Measurements from ENCODE around the gene KRT4. TPM values are rescaled to one million over a fixed set of nuclear protein-coding genes. Genes with fewer than 3 reads are reported as not detected.

Gene KRT4
- not detected in 2 replicates for total RNA-seq

GRCh38 chr12:52813885-52814709 lies at the start of gene KRT4:
Gene KRT4 (minus strand): TSS chr12:52814116. CDS start chr12:52814058, 58 bp downstream.

GRCh38 chr12:52848661-52849255 lies 34.8 kb upstream of the KRT4 start, which contains the start of gene KRT78:
Gene KRT78 (minus strand): TSS chr12:52848994. CDS start chr12:52848930, 64 bp downstream.

DNA sequence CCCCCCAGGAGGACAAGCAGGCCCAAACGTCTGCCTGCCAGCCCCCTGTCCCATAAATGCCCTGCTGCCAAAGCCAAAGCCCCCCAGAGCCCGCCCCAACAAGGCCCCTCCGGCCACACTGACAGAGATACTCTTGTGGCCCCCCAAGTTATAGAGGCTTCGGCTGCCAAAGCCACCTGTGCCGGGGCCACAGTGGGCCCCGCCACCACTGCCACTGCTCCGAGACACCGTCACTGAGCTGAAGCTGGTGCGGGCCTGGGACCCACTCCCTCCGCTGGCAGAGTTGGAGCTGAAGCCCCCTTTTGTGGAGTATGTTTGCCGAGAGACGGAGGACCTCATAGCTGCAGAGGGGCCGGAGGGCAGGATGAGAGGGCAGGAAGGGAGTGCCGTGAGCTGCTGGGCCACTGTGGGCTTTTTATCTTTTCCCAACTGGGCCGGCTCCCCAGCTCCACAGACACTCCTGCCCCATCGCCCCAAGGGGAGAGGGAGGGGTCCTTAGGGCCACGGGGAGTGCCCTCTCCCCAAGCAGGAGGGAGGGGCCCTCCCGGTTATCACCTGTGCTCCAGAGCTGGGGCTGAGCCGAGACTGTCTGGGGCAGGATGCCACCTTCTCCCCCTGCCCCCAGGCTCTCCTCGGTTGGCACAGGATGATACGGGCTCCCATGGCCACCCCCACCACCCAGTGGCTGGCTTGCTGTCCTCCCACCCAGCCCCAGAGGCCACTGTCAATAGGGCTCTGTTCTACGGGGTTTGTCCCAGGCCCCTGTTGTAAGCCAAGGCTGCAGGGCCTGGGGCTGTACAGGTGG lies 20.2 kb upstream of the KRT4 start, which contains the start of gene KRT79:
TSS of gene KRT79 (minus strand) at position 390 of the 805 bp plus-strand sequence. CDS start at position 339, 51 bp downstream.

GRCh38 chr12:52795694-52796428 lies 18.1 kb downstream of the KRT4 start, which contains the start of gene KRT3:
Gene KRT3 (minus strand): TSS chr12:52796117. CDS start chr12:52796042, 75 bp downstream.

GRCh38 chr12:52776913-52777395 lies 37.0 kb downstream of the KRT4 start, which contains the start of gene KRT76:
Gene KRT76 (minus strand): TSS chr12:52777345. CDS start chr12:52777291, 54 bp downstream.

Other genes with a start within 250 kb of the KRT4 start
- gene KRT74, start 240.3 kb downstream of the KRT4 start, total RNA-seq, result not detected in 2 replicates
- gene KRT72, start 212.7 kb downstream of the KRT4 start, total RNA-seq, result not detected in 2 replicates
- gene KRT73, start 195.6 kb downstream of the KRT4 start, total RNA-seq, result not detected in 2 replicates
- not detected in 2 replicates for gene KRT2, start 161.9 kb downstream of the KRT4 start, total RNA-seq
- gene KRT1, start 133.7 kb downstream of the KRT4 start, total RNA-seq, result not detected in 2 replicates
- gene KRT77, start 110.6 kb downstream of the KRT4 start, total RNA-seq, result not detected in 2 replicates
- gene KRT76, start 36.8 kb downstream of the KRT4 start, total RNA-seq, result not detected in 2 replicates
- not detected in 2 replicates for gene KRT3, start 18.0 kb downstream of the KRT4 start, total RNA-seq
- not detected in 2 replicates for gene KRT79, start 20.2 kb upstream of the KRT4 start, total RNA-seq
- gene KRT78, start 34.9 kb upstream of the KRT4 start, total RNA-seq, result not detected in 2 replicates
- 9.3 and 32.5 TPM in 2 replicates for gene KRT8, start 91.0 kb upstream of the KRT4 start, total RNA-seq
- 19.9 and 35.7 TPM in 2 replicates for gene KRT18, start 135.0 kb upstream of the KRT4 start, total RNA-seq
- 1,099 and 1,143 TPM in 2 replicates for gene EIF4B, start 192.3 kb upstream of the KRT4 start, total RNA-seq
- gene TNS2, start 235.9 kb upstream of the KRT4 start, total RNA-seq, result 38.4 and 61.1 TPM in 2 replicates